AG04450 (cell line): ENCODE results near the gene ARRDC1. TPM values are rescaled to one million over a fixed set of nuclear protein-coding genes. Genes with fewer than 3 reads are reported as not detected.
"Not testable (repeated sequence)": the region's sequence is repeated elsewhere in the genome, so short reads cannot be mapped to it uniquely, and the experiment has no call there.

ENCODE experiments used
- CTCF ChIA-PET: fragments of 300-600, 350-600 bp; formaldehyde crosslinking; extraction: SDS; loops from one replicate; lab custom pipeline; 2022; ENCODE audit warnings: antibody characterized with exemption, inconsistent platforms; lab: Charles Lee
- POLR2A ChIA-PET: fragments of 350-600 bp; formaldehyde crosslinking; extraction: SDS; loops from one replicate; lab custom pipeline; 2021; ENCODE audit warnings: antibody characterized with exemption, inconsistent platforms; lab: Yijun Ruan, JAX
- DNase-seq: peaks from one replicate; pipeline ENCODE4 v3.0.0-alpha.2; 2011; ENCODE audit warnings: low read depth, low spot score
- H3K27ac ChIP-seq: one replicate; pipeline ENCODE4 v1.5.1; 2012; ENCODE audit warnings: low read depth, low read length, control low read depth
- H3K27me3 ChIP-seq: one replicate; pipeline ENCODE4 v1.6.0; 2012; ENCODE audit warnings: low read length; ENCODE audit not compliant: control insufficient read depth, insufficient read depth
- H3K4me3 ChIP-seq: 2 replicates; pipeline ENCODE4 v1.5.1; 2011; ENCODE audit warnings: mild to moderate bottlenecking, low read depth, low read length, control low read depth
- H3K9me3 ChIP-seq: 2 replicates; pipeline ENCODE4 v1.5.1; 2012; ENCODE audit warnings: low read length; ENCODE audit not compliant: control insufficient read depth, insufficient read depth
- polyA plus RNA-seq: library from polyadenylated mRNA; depleted of rRNA; stranded (reverse); fragments of >200 nt; gene quantifications from 2 replicates; pipeline ENCODE4 v1.2.3, GENCODE V29; 2011
- TF ChIP-seq, protein P1 (sequence below): IDR thresholded peaks from 2 replicates; pipeline ENCODE4 v1.5.1; 2011; ENCODE audit warnings: low read depth, low read length, control low read depth, inconsistent platforms

Gene ARRDC1
- polyA plus RNA-seq, 1 experiment = 12.1 TPM

GRCh38 chr9:137621131-137621757, 15.8 kb downstream of the ARRDC1 start:
- DNase-seq = no peak
- no peak overlapping the region for H3K27ac ChIP-seq
- peaks cover 5% of the 10 kb centered on the region; the same call in 1 of the 2 replicates for H3K9me3 ChIP-seq
- no peak overlapping the region for H3K4me3 ChIP-seq
- CTCF ChIA-PET = interaction anchor here (1.0 to 2.7 kb wide), 2 partner anchors 8 to 51 kb away, joined by 3 to 10 read pairs; no protein-coding TSS in a partner anchor
- TF ChIP-seq, protein P1, sequence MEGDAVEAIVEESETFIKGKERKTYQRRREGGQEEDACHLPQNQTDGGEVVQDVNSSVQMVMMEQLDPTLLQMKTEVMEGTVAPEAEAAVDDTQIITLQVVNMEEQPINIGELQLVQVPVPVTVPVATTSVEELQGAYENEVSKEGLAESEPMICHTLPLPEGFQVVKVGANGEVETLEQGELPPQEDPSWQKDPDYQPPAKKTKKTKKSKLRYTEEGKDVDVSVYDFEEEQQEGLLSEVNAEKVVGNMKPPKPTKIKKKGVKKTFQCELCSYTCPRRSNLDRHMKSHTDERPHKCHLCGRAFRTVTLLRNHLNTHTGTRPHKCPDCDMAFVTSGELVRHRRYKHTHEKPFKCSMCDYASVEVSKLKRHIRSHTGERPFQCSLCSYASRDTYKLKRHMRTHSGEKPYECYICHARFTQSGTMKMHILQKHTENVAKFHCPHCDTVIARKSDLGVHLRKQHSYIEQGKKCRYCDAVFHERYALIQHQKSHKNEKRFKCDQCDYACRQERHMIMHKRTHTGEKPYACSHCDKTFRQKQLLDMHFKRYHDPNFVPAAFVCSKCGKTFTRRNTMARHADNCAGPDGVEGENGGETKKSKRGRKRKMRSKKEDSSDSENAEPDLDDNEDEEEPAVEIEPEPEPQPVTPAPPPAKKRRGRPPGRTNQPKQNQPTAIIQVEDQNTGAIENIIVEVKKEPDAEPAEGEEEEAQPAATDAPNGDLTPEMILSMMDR = peak; percentile 47
- H3K27me3 ChIP-seq = no peaks in the 10 kb centered on the region
- POLR2A ChIA-PET = no interaction called here

- CTCF ChIA-PET = interaction anchor here (2.7 kb wide), 1 partner anchor 50 kb away, joined by 10 read pairs; no protein-coding TSS in a partner anchor
- H3K9me3 ChIP-seq, H3K27me3 ChIP-seq, H3K4me3 ChIP-seq, DNase-seq, H3K27ac ChIP-seq: not testable (repeated sequence)
- POLR2A ChIA-PET = interaction anchor here (0.7 kb wide), 1 partner anchor 269 kb away, joined by 7 read pairs; no protein-coding TSS in a partner anchor
Observed at GRCh38 chr9:137622211-137622610, 16.7 kb downstream of the ARRDC1 start.

GRCh38 chr9:137626464-137626863, 21.0 kb downstream of the ARRDC1 start:
- Histone ChIP-seq H3K4me3 (no peak overlapping the region), H3K27ac (no peak overlapping the region), H3K27me3 (no peaks in the 10 kb centered on the region), H3K9me3 (no peaks in the 10 kb centered on the region)
- CTCF ChIA-PET = no interaction called here
- POLR2A ChIA-PET = no interaction called here
- TF ChIP-seq, protein P1 = no peak
- no peak for DNase-seq

DNA sequence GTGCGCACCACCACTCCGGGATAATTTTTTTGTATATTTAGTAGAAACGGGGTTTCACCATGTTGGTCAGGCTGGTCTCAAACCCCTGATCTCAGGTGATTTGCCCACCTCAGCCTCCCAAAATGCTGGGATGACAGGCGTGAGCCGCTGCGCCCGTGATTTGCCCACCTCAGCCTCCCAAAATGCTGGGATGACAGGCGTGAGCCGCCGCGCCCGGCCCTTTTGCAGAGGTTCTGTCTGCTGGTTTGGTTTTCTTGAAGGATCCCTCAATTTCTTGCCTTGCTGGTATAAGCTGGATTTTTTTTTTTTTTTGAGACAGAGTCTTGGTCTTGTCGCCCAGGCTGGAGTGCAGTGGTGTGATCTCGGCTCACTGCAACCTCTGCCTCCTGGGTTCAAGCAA, 21.9 kb downstream of the ARRDC1 start:
- H3K27me3 ChIP-seq, H3K9me3 ChIP-seq, H3K27ac ChIP-seq, DNase-seq, H3K4me3 ChIP-seq: not testable (repeated sequence)
- ChIA-PET CTCF (interaction anchor here (0.6 kb wide), 1 partner anchor 19 kb away, joined by 3 read pairs; no protein-coding TSS in a partner anchor), POLR2A (interaction anchor here (0.7 kb wide), 1 partner anchor 9 kb away, joined by 3 read pairs; no protein-coding TSS in a partner anchor)

DNA sequence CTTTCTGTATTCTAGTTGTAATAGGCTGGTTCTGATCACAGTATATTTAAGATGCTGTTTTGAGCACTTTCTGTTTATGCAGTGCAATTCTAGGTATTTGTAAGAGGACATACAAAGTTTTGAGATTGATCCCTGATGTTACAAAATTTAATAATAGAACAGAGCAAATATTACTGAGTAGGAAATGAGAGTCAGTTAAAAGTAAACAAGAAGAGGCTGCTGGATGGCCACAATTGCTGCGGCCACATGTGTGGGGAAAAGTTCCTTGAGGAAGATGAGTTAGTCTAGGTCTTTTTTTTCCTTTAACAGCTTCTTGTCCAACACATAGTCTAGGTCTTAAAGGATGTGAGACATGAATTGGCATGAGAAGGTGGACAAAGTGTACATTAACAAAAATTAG, 24.6 kb downstream of the ARRDC1 start:
- no peak for DNase-seq
- TF ChIP-seq, protein P1 = no peak
- H3K9me3 ChIP-seq = no peaks in the 10 kb centered on the region
- H3K27ac ChIP-seq = no peak overlapping the region
- POLR2A ChIA-PET = interaction anchor here (1.0 kb wide), 1 partner anchor 10 kb away, joined by 3 read pairs; no protein-coding TSS in a partner anchor
- CTCF ChIA-PET = interaction anchor here (0.8 to 1.4 kb wide), 2 partner anchors 10 to 41 kb away, joined by 3 read pairs; no protein-coding TSS in a partner anchor
- no peaks in the 10 kb centered on the region for H3K27me3 ChIP-seq
- no peak overlapping the region for H3K4me3 ChIP-seq

DNA sequence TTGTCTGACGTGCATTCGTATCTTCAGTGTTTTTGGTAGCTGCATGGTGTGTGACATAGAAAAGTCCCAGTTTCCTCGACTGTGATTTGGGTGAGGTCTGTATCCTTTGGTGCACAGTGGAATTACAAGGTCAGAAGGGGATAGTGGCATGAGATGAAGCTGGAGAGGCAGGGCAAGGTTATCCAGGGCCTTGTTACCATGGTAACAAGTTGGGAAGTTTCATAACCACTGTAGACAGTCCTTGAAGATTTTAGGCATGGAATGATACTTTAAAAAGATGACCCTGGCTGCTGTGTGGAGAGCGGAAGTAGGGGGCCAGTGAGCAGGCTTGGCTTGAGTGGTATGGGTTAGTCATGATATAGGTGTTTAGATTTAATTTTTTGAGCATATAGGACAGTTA, 25.2 kb downstream of the ARRDC1 start:
- Histone ChIP-seq H3K27ac (no peak overlapping the region), H3K4me3 (no peak overlapping the region), H3K9me3 (no peaks in the 10 kb centered on the region), H3K27me3 (no peaks in the 10 kb centered on the region)
- ChIA-PET POLR2A (no interaction called here), CTCF (interaction anchor here (0.6 kb wide), 1 partner anchor 13 kb away, joined by 3 read pairs; no protein-coding TSS in a partner anchor)
- TF ChIP-seq, protein P1 = no peak
- DNase-seq = no peak
